ENCODE data around the gene LRMDA.

GRCh38 chr10:76284351-76284750, 852.9 kb downstream of the LRMDA start:
- no peak for TF ChIP-seq CTCF (IDR thresholded peaks at IDR 0.05)
- TF ChIP-seq POLR2A (IDR thresholded peaks at IDR 0.05), result no peak

All from adrenal gland (tissue), 5 donors.